Activated CD8-positive, alpha-beta memory T cell treated with anti-CD3 and anti-CD28 coated beads for 1 hour (primary cell): ENCODE data around the gene ARMC5.
A peak's percentile ranks its signal among the peaks of the same experiment; 100 is the strongest.
"Not testable (repeated sequence)": the region's sequence is repeated elsewhere in the genome, so short reads cannot be mapped to it uniquely, and the experiment has no call there.

Source experiments
- DNase-seq, 2 donors: peaks; one replicate each; pipeline ENCODE4 v3.0.0-alpha.2; 2020; ENCODE audit warnings: low read depth in 1 of 2; ENCODE audit errors: extremely low read depth in 1 of 2

The ARMC5 gene

GRCh38 chr16:31458844-31459686 lies at the start of gene ARMC5:
ARMC5 (plus strand) TSS chr16:31459501; CDS start chr16:31459525, 24 bp downstream.
- DNase-seq, result peak; percentile 90 to 97

GRCh38 chr16:31410082-31410481 lies 49.2 kb upstream of the ARMC5 start:
- DNase-seq, result no peak

GRCh38 chr16:31411024-31411844 lies 48.1 kb upstream of the ARMC5 start:
- DNase-seq, result no peak

- DNase-seq, result no peak
Measured at GRCh38 chr16:31412750-31413149, 46.6 kb upstream of the ARMC5 start.

- no peak for DNase-seq
Measured at GRCh38 chr16:31413381-31413780, 45.9 kb upstream of the ARMC5 start.

GRCh38 chr16:31413943-31414342 lies 45.4 kb upstream of the ARMC5 start:
- DNase-seq, result no peak

GRCh38 chr16:31414706-31415105 lies 44.6 kb upstream of the ARMC5 start:
- DNase-seq, result no peak

- DNase-seq, result no peak
Measured at GRCh38 chr16:31416371-31416770, 42.9 kb upstream of the ARMC5 start.

GRCh38 chr16:31417036-31417435 lies 42.3 kb upstream of the ARMC5 start:
- not testable (repeated sequence) for DNase-seq

GRCh38 chr16:31417916-31418315 lies 41.4 kb upstream of the ARMC5 start:
- DNase-seq, result no peak

- DNase-seq, result no peak
Measured at GRCh38 chr16:31420037-31420436, 39.3 kb upstream of the ARMC5 start.

- no peak for DNase-seq
Measured at GRCh38 chr16:31421587-31421986, 37.7 kb upstream of the ARMC5 start.

- no peak for DNase-seq
Measured at GRCh38 chr16:31423241-31423640, 36.1 kb upstream of the ARMC5 start.

GRCh38 chr16:31423801-31424200 lies 35.5 kb upstream of the ARMC5 start:
- no peak for DNase-seq

- DNase-seq, result peak; percentile 21 to 56
Measured at GRCh38 chr16:31427441-31428278, 31.6 kb upstream of the ARMC5 start.

- no peak for DNase-seq
Measured at GRCh38 chr16:31428279-31428597, 31.1 kb upstream of the ARMC5 start, which contains the start of gene COX6A2. COX6A2 (minus strand) TSS chr16:31428360; CDS start chr16:31428325, 35 bp downstream.

GRCh38 chr16:31428638-31429247 lies 30.6 kb upstream of the ARMC5 start:
- no peak for DNase-seq

GRCh38 chr16:31429314-31429713 lies 30.0 kb upstream of the ARMC5 start:
- DNase-seq, result no peak

- DNase-seq, result no peak
Measured at GRCh38 chr16:31429796-31430195, 29.5 kb upstream of the ARMC5 start.

- DNase-seq, result no peak
Measured at GRCh38 chr16:31430380-31431052, 28.8 kb upstream of the ARMC5 start.
